ENCODE data around the gene FADS2.
A peak's percentile ranks its signal among the peaks of the same experiment; 100 is the strongest.

Gene FADS2

GRCh38 chr11:61913699-61914395 lies 85.7 kb downstream of the FADS2 start:
- TF ChIP-seq, protein P1, sequence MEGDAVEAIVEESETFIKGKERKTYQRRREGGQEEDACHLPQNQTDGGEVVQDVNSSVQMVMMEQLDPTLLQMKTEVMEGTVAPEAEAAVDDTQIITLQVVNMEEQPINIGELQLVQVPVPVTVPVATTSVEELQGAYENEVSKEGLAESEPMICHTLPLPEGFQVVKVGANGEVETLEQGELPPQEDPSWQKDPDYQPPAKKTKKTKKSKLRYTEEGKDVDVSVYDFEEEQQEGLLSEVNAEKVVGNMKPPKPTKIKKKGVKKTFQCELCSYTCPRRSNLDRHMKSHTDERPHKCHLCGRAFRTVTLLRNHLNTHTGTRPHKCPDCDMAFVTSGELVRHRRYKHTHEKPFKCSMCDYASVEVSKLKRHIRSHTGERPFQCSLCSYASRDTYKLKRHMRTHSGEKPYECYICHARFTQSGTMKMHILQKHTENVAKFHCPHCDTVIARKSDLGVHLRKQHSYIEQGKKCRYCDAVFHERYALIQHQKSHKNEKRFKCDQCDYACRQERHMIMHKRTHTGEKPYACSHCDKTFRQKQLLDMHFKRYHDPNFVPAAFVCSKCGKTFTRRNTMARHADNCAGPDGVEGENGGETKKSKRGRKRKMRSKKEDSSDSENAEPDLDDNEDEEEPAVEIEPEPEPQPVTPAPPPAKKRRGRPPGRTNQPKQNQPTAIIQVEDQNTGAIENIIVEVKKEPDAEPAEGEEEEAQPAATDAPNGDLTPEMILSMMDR (IDR thresholded peaks at IDR 0.05; ENCODE audit: extremely low read depth, missing control alignments): no peak
- no peak for DNase-seq (ENCODE audit: low spot score)

- no peak for DNase-seq (ENCODE audit: low spot score)
- TF ChIP-seq, protein P1 (IDR thresholded peaks at IDR 0.05; ENCODE audit: extremely low read depth, missing control alignments): no peak
Measured at GRCh38 chr11:61914471-61915171, 86.5 kb downstream of the FADS2 start.

- DNase-seq (ENCODE audit: low spot score): peak; percentile 51
- TF ChIP-seq, protein P1 (IDR thresholded peaks at IDR 0.05; ENCODE audit: extremely low read depth, missing control alignments): no peak
Measured at GRCh38 chr11:61916737-61917333, 88.7 kb downstream of the FADS2 start.

Data from GM20000 (cell line).